Neuronal stem cell (in vitro differentiated cells): ENCODE data around the gene NCAPD2.
A peak's percentile ranks its signal among the peaks of the same experiment; 100 is the strongest.
"Not testable (repeated sequence)": the region's sequence is repeated elsewhere in the genome, so short reads cannot be mapped to it uniquely, and the experiment has no call there.

ENCODE experiments used
- DNase-seq: peaks from one replicate; pipeline ENCODE4 v3.0.0-alpha.2; 2013; ENCODE audit warnings: low spot score
- H2AFZ ChIP-seq: one replicate; pipeline ENCODE4 v1.6.1; 2013; ENCODE audit warnings: mild to moderate bottlenecking, low read length, inconsistent platforms
- H2AK5ac ChIP-seq: 2 replicates; pipeline ENCODE4 v1.6.1; 2013; ENCODE audit warnings: low read depth, mild to moderate bottlenecking, inconsistent platforms, low read length, moderate library complexity, mixed read lengths
- H2BK120ac ChIP-seq: 2 replicates; pipeline ENCODE4 v1.6.1; 2013; ENCODE audit warnings: low read depth, mild to moderate bottlenecking, inconsistent platforms, low read length, moderate library complexity, mixed read lengths
- H2BK12ac ChIP-seq: one replicate; pipeline ENCODE4 v1.6.1; 2013; ENCODE audit warnings: low read length, inconsistent platforms
- H2BK15ac ChIP-seq: 2 replicates; pipeline ENCODE4 v1.6.1; 2013; ENCODE audit warnings: mild to moderate bottlenecking, low read length, inconsistent platforms, mixed read lengths
- H2BK5ac ChIP-seq: one replicate; pipeline ENCODE4 v1.6.1; 2013; ENCODE audit warnings: inconsistent platforms, mild to moderate bottlenecking, low read length, moderate library complexity
- H3K14ac ChIP-seq: one replicate; pipeline ENCODE4 v1.6.1; 2013; ENCODE audit warnings: low read length, inconsistent platforms
- H3K18ac ChIP-seq: 2 replicates; pipeline ENCODE4 v1.6.1; 2013; ENCODE audit warnings: low read length, inconsistent platforms
- H3K23ac ChIP-seq: 2 replicates; pipeline ENCODE4 v1.6.1; 2013; ENCODE audit warnings: low read depth, mild to moderate bottlenecking, mixed read lengths, low read length, inconsistent platforms; ENCODE audit not compliant: poor library complexity
- H3K27ac ChIP-seq: replicated peaks from 3 replicates; pipeline ENCODE4 v1.5.1; 2013; ENCODE audit warnings: low read length, inconsistent platforms
- H3K27me3 ChIP-seq, 3 experiments: 2 replicates each; pipeline ENCODE4 v1.6.1; 2013; ENCODE audit warnings: low read length in 3 of 3, mild to moderate bottlenecking in 2 of 3, inconsistent platforms in 1 of 3, low read depth in 1 of 3, mixed read lengths in 1 of 3, moderate library complexity in 1 of 3; ENCODE audit not compliant: control insufficient read depth in 3 of 3, insufficient read depth in 3 of 3
- H3K36me3 ChIP-seq, 2 donors: replicated peaks in 1 of 2; 2 replicates each; pipeline ENCODE4 v1.6.1; 2013; ENCODE audit warnings: low read length in 2 of 2; ENCODE audit not compliant: control insufficient read depth in 2 of 2, insufficient read depth in 2 of 2
- H3K4ac ChIP-seq: 2 replicates; pipeline ENCODE4 v1.6.1; 2013; ENCODE audit warnings: inconsistent platforms, mild to moderate bottlenecking, low read length, moderate library complexity
- H3K4me1 ChIP-seq, 2 donors: 1 replicate in 1 of 2; 2 replicates in 1 of 2; pipeline ENCODE4 v1.6.1; 2013; ENCODE audit warnings: low read length in 2 of 2, low read depth in 1 of 2; ENCODE audit not compliant: control insufficient read depth in 2 of 2, insufficient read depth in 1 of 2
- H3K4me2 ChIP-seq: one replicate; pipeline ENCODE4 v1.6.1; 2013; ENCODE audit warnings: mild to moderate bottlenecking, low read length, inconsistent platforms; ENCODE audit not compliant: insufficient read depth, poor library complexity, severe bottlenecking
- H3K4me3 ChIP-seq, 2 donors: 2 replicates each; pipeline ENCODE4 v1.5.1; 2013; ENCODE audit warnings: low read length in 2 of 2, mild to moderate bottlenecking in 2 of 2, inconsistent platforms in 1 of 2, moderate library complexity in 1 of 2
- H3K79me1 ChIP-seq: one replicate; pipeline ENCODE4 v1.6.1; 2013; ENCODE audit warnings: low read depth, mild to moderate bottlenecking, inconsistent platforms, low read length, moderate library complexity
- H3K9ac ChIP-seq: one replicate; pipeline ENCODE4 v1.6.1; 2013; ENCODE audit warnings: mild to moderate bottlenecking, low read depth, low read length, inconsistent platforms; ENCODE audit not compliant: poor library complexity
- H3K9me3 ChIP-seq, 2 donors: replicated peaks in 1 of 2; 2 replicates each; pipeline versions ENCODE3 to v1.6.1; 2013; ENCODE audit warnings: low read length in 2 of 2, mild to moderate bottlenecking in 2 of 2, inconsistent platforms in 1 of 2, low read depth in 1 of 2, mixed read lengths in 1 of 2, moderate library complexity in 1 of 2; ENCODE audit not compliant: control insufficient read depth in 2 of 2, insufficient read depth in 1 of 2
- H4K8ac ChIP-seq: one replicate; pipeline ENCODE4 v1.6.1; 2013; ENCODE audit warnings: low read depth, mild to moderate bottlenecking, inconsistent platforms, low read length, moderate library complexity
- H4K91ac ChIP-seq: one replicate; pipeline ENCODE4 v1.6.1; 2013; ENCODE audit warnings: low read length, low read depth, mild to moderate bottlenecking, inconsistent platforms; ENCODE audit not compliant: poor library complexity
- WGBS, 2 donors: extraction: QIAGEN DNeasy Blood & Tissue Kit; methylation state at CpG; one replicate each; pipeline ENCODE4 v1.1.7; 2013; ENCODE audit warnings: missing lambda C conversion rate in 2 of 2, mixed read lengths in 1 of 2; ENCODE audit not compliant: insufficient read length in 2 of 2, insufficient replicate concordance in 1 of 2; ENCODE audit errors: extremely low coverage in 2 of 2; 5-methylcytosine and 5-hydroxymethylcytosine counted together

Gene NCAPD2

DNA sequence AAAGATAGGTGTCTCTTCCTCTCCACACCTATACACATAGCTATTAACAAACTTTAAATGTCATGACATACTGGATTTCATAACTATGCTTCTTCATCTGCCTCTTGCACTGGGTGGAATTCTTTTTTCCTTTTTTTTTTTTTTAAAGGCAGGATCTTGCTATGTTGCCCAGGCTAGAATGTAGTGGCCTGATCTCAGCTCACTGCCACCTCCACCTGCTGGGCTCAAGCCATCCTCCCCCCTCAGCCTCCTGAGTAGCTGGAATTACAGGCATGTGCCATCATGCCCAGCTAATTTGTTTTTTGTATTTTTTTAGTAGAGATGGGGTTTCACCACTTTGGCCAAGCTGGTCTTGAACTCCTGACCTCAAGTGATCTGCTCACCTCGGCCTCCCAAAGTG lies 5.7 kb upstream of the NCAPD2 start:
- Histone ChIP-seq H3K9ac (no peak overlapping the region), H2BK5ac (no peak overlapping the region), H3K4ac (no peak overlapping the region), H3K9me3 (no peaks in the 10 kb centered on the region), H3K4me2 (no peak overlapping the region), H2AK5ac (no peak overlapping the region), H3K23ac (no peak overlapping the region), H4K91ac (no peak overlapping the region), H3K14ac (no peak overlapping the region), H2BK12ac (no peak overlapping the region), H3K4me3 (no peak overlapping the region), H4K8ac (no peak overlapping the region), H2BK15ac (no peak overlapping the region), H3K79me1 (peaks cover 4% of the 10 kb centered on the region), H2BK120ac (no peak overlapping the region), H3K27ac (no peak overlapping the region), H3K18ac (no peak overlapping the region), H3K36me3 (peaks cover 4 to 17% of the 10 kb centered on the region in 2 donors), H2AFZ (no peak overlapping the region), H3K27me3 (no peaks in the 10 kb centered on the region), H3K4me1 (peaks cover 0 to 2% of the 10 kb centered on the region in 2 donors)
- no peak for DNase-seq
- WGBS, 2 donors, result no CpG with 5 or more reads among the region's 1 CpG

DNA sequence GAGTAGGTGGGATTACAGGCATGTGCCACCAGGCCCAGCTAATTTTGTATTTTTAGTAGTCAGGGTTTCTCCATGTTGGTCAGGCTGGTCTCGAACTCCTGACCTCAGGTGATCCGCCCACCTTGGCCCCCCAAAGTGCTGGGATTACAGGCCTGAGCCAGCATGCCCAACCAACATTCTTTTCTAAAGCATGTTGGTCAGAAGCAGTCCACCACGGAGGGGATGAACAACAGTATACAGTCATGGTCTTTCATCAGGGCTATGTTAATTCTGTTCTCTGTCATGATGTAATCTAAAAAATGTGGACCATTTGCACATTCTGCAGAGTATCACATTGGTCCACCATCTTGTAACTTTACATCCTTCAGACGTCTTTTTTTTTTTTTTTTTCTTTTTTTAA lies 4.5 kb upstream of the NCAPD2 start:
- no peak overlapping the region for H2BK120ac ChIP-seq
- no CpG with 5 or more reads among the region's 4 CpGs for WGBS, 2 donors
- H3K27ac ChIP-seq, result no peak overlapping the region
- H2BK12ac ChIP-seq, result no peak overlapping the region
- H3K23ac ChIP-seq, result no peak overlapping the region
- H2AK5ac ChIP-seq, result no peak overlapping the region
- peaks cover 4% of the 10 kb centered on the region for H3K79me1 ChIP-seq
- no peak overlapping the region for H3K4me3 ChIP-seq
- no peak overlapping the region for H3K4ac ChIP-seq
- H3K4me1 ChIP-seq, result peaks cover under 1 to 2% of the 10 kb centered on the region in 2 donors
- H3K14ac ChIP-seq, result no peak overlapping the region
- H2AFZ ChIP-seq, result no peak overlapping the region
- no peaks in the 10 kb centered on the region for H3K9me3 ChIP-seq
- no peak overlapping the region for H3K18ac ChIP-seq
- no peak overlapping the region for H3K9ac ChIP-seq
- H2BK5ac ChIP-seq, result no peak overlapping the region
- peaks cover 4 to 17% of the 10 kb centered on the region in 2 donors for H3K36me3 ChIP-seq
- no peak overlapping the region for H2BK15ac ChIP-seq
- no peak overlapping the region for H3K4me2 ChIP-seq
- no peaks in the 10 kb centered on the region for H3K27me3 ChIP-seq
- no peak overlapping the region for H4K8ac ChIP-seq
- no peak for DNase-seq
- no peak overlapping the region for H4K91ac ChIP-seq

DNA sequence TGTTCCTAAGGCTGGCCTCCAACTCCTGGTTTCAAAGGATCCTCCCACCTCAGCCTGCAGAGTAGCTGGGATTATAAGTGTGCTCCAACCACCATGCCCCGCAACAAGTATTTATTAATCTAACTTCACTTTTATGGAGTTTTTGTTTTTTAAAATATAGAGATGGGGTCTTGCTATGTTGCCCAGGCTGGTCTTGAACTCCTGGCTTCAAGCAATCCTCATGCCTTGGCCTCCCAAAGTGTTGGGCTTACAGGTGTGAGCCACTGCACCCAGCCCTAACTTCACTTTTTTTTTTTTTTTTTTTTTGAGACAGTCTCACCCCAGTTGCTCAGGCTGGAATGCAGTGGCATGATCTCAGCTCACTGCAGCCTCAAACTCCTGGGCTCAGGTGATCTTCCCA lies 3.2 kb upstream of the NCAPD2 start:
- H3K27ac ChIP-seq, H3K4ac ChIP-seq, H2AFZ ChIP-seq, H2BK5ac ChIP-seq, H3K4me2 ChIP-seq, H3K14ac ChIP-seq, H3K4me1 ChIP-seq, H3K79me1 ChIP-seq, H3K4me3 ChIP-seq, H2BK120ac ChIP-seq, H4K8ac ChIP-seq, H3K9ac ChIP-seq, H3K23ac ChIP-seq, H3K18ac ChIP-seq, H2BK12ac ChIP-seq, DNase-seq, H3K27me3 ChIP-seq, H3K9me3 ChIP-seq, H2AK5ac ChIP-seq, H4K91ac ChIP-seq, H2BK15ac ChIP-seq: not testable (repeated sequence)
- H3K36me3 ChIP-seq, result peaks cover 8 to 28% of the 10 kb centered on the region in 2 donors
- WGBS, 2 donors, result no CpG with 5 or more reads among the region's 1 CpG

DNA sequence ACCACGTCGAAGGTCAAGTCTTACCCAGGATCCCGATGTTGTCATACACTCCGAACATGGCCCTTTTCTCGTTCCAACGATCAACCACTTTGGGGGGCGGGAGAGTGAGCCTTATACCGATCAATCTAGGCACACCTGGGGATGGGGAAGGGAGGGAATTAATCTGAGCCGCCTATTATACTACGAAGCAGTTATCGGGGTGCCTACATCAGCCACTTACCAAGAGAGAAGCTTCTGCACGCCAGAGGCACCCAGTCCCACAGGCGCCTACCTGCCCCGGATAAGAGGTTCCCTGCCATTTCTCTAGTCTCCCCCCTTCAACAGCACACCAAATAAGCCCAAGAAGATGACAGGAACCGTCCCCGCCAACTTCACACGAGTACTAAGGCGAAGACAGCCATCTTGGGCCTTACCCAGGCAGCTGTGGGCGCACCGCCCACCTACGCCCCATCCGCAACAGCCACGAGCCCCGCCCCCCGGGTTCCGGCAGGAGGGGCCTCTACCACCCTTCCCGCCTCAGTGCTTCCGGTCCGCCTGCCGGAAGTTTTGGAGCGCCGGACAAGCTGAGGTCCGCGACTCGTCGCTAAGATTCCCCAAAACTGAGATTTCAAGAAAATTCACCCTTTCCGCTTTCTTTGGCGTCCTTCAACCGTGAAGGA lies 935 bp upstream of the NCAPD2 start, which contains the start of gene MRPL51:
Gene MRPL51 (minus strand): TSS at position 425 of the 659 bp plus-strand sequence. CDS start 126 bp downstream, at position 299.
- peak within 1 kb of the TSS; percentile 4 for H4K8ac ChIP-seq
- peaks cover 11 to 15% of the 10 kb centered on the region in 2 donors for H3K4me1 ChIP-seq
- WGBS, 2 donors, result no CpG with 5 or more reads among the region's 39 CpGs
- H3K23ac ChIP-seq, result peak within 1 kb of the TSS; percentile 43
- H4K91ac ChIP-seq, result peak within 1 kb of the TSS; percentile 25
- peak within 1 kb of the TSS; percentile 85 for H3K9ac ChIP-seq
- H2BK5ac ChIP-seq, result no peak within 1 kb of the TSS
- H3K4me2 ChIP-seq, result peak within 1 kb of the TSS; percentile 81
- DNase-seq, result peak; percentile 90
- no peak within 1 kb of the TSS for H2BK12ac ChIP-seq
- H2AFZ ChIP-seq, result peak within 1 kb of the TSS; percentile 90
- no peaks in the 10 kb centered on the region for H3K9me3 ChIP-seq
- peaks cover 15 to 50% of the 10 kb centered on the region in 2 donors for H3K36me3 ChIP-seq
- no peak within 1 kb of the TSS for H2AK5ac ChIP-seq
- H3K4me3 ChIP-seq, result peak within 1 kb of the TSS; percentile 78 to 91
- peaks cover 4% of the 10 kb centered on the region for H3K79me1 ChIP-seq
- no peak within 1 kb of the TSS for H2BK120ac ChIP-seq
- H3K18ac ChIP-seq, result peak within 1 kb of the TSS; percentile 91
- H3K4ac ChIP-seq, result no peak within 1 kb of the TSS
- no peak within 1 kb of the TSS for H3K14ac ChIP-seq
- peak within 1 kb of the TSS; percentile 88 for H3K27ac ChIP-seq
- no peaks in the 10 kb centered on the region for H3K27me3 ChIP-seq
- no peak within 1 kb of the TSS for H2BK15ac ChIP-seq
